Stimulated activated CD4-positive, alpha-beta T cell treated with anti-CD3 and anti-CD28 coated beads, TNF-alpha, amount 100 ng/mL, for 48 hours (primary cell): ENCODE data around the gene LGMN.

Source experiments
- DNase-seq, 3 donors: peaks; one replicate each; pipeline ENCODE4 v3.0.0-alpha.2; 2020; ENCODE audit warnings: low read depth in 3 of 3

LGMN gene

DNA sequence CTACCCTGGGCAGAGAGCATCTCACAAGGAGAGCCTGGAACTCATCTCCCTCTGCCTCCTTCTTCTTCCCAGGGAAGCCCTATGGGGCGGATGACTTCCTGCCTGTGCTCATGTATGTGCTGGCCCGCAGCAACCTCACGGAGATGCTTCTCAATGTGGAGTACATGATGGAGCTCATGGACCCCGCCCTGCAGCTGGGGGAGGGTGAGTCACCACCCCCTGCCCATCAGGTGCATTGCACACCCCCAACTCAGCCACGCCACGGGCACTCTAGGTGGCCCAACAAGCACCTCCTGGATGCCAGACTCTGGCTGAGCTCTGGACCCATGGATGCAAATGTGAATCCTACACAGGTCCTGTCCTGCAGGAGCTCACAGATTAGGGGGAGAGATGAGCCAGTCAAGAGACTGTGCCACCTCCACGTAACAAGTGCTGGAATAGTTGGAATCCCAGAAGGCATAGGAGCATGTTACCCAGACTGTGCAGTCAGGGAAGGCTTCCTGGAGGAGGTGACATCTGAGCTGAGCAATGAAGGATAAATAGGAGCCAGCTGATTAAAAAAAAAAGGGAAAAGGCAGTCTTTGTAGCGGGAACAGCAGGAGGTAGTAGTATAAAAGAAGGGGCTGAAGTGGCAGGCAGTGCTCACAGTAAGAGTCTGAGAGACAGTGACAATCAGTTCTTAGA lies 71.9 kb downstream of the LGMN start:
- no peak for DNase-seq

DNA sequence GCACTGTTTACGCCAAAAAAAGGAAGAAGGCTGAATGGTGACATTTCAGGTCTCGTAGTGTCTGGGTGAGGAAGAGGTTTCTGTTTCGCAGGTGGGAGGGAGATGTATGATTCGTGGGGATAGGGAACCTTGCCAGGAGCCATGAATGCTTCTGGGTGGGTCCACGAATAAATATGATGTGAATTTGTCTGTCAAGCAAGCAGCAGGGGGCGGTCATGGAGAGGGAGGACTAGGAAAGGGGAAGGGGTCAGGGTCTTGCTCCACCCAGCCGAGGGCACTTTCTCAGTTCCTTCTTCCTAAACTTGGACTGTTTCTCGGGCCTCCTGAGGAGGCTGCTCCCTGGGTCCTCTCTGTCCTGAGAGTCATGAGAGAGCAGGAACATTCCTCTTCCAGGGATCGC lies 72.5 kb downstream of the LGMN start:
- DNase-seq: no peak

DNA sequence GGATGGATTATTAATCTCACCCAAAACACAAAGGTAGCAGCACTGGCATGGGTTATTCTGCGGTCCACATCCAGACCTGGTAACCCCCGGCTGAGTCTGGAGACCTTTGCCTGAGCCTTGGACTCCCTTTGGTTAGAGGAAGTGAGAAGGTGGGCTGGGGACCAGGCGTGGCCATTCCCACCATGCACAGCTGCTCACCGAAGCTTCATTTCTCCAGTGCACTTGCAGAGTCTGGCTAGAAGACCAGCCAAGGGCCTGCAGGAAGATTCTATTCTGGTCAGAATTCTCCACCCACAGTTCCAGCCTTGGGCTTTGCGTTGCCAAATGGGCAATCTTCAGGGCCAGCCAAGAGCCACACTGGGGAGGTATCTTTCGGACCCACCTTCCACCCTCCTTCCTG lies 73.0 kb downstream of the LGMN start:
- DNase-seq: no peak

DNA sequence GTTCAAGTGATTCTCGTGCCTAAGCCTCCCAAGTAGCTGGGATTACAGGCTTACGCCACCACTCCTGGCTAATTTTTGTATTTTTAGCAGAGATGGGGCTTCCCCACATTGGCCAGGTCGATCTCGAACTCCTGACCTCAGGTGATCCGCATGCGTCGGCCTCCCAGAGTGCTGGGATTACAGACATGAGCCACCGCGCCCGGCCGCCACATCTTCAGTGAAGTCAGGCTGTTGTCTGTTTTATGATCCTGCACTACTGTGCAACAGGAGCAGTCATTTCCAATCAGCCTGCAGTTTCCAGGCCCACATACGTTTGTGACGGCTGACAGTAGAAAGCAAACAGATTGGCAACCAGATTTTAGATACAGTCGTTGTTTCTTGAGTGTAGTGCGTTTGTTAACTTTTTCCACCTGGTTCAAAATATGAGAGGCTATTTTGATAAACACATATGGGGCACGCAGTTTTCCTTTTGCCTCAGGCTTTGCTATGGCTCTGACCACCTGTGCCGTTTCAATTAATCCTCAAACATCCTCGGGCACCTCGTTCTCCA lies 74.8 kb downstream of the LGMN start:
- DNase-seq: no peak

DNA sequence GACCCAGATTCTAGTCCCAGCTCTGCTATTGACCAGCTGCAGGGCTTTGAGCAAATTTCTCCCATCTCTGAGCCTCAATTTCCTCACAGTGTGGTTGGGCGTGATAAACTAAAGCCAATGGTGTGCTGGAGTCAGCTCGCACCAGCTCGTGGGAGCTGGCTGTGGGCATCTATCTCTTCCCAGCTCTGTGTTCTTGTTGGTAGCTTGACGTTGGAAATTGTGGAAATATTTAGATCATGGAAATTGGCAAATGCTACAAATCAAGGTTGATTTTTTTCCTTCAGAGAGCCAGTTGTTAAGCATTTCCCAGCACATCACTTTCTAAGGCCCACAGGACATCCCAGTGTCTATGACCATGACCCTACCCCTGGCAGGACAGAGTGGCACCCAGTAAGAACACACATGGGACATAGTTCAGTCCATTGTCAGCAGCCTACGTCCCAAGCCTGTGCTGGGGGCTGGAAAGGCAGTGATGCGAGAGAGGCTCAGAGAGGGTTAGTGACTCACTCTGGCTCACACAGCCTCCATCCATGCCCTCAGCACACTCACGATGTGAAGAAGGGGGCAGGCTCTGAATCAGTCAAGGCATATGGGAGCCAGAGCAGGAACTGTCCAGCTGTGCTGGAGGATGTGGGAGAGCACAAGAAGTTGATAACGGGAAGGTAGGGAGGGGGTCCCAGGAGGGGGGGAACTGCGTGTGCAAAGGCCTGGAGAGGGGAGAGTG lies 77.6 kb downstream of the LGMN start:
- DNase-seq: no peak

DNA sequence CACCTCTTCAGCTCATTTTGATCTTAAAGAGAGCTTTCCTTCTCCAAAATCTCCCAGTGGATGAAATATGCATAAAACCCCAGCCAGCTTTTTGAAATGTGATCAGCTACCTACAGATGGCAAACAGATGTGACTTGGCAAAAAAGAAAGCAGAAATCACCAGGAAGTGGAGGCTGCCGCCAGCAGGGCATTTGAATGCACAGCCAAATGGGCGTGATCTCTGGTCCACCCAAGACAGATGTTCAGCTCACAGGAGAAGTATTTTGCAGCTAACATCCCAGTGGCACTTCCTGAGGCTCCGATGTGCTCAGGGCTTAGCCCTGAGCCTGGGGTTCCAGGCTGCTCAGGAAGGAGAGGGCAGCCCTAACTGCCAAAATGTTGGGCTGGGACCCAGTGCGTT lies 78.3 kb downstream of the LGMN start:
- DNase-seq: no peak

DNA sequence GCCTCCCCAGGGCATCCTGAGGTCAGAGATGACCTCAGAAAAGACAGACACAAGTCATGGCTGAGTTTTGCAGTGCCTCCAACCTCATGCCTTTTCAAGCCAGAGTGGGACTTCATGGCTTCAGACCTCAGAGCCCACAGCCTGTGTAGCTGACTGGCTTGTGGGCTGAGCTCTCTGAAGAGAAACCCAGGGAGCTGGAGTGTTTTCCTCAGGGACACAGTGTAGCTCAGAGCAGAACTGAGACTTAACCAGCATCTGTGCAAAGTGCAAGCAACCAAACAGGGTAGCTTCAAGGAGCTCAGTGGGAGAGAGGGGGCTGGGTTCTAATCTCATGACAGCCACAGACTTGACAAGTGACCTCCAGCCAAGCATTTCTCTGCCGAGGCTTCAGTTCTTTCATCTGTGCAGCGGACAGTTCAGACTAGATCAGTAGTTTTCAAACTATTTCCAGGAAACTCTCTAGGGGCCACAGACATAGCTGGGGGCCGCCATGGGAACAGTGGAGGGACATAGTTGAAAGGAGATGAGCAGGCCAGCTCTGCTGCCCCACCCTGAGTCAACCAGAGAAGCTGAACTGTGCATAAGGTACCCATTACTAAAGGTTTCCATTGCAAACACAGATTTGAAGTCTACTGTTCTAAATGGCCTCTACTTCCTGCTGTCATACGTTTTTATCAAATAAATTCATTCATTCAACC lies 80.0 kb downstream of the LGMN start:
- no peak for DNase-seq

DNA sequence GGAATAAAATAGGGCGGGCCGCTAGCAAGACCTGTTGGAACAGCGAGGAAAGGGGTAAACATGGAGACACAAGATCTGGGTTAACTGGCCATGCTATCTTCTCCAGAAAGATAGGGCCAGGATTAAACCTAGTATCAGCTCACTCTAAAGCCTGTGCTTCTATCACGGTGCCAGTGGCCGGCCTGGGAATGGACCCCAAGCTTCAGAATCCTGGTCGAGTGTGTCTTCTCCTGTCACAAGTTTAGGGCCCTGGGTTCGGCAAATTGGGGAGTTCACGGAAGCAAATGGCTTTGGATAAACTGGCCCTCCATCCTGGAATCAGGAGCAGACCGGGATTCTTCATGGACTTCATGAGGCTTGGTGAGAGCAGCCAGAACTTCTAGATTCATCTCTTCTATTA lies 82.2 kb downstream of the LGMN start:
- DNase-seq: no peak

DNA sequence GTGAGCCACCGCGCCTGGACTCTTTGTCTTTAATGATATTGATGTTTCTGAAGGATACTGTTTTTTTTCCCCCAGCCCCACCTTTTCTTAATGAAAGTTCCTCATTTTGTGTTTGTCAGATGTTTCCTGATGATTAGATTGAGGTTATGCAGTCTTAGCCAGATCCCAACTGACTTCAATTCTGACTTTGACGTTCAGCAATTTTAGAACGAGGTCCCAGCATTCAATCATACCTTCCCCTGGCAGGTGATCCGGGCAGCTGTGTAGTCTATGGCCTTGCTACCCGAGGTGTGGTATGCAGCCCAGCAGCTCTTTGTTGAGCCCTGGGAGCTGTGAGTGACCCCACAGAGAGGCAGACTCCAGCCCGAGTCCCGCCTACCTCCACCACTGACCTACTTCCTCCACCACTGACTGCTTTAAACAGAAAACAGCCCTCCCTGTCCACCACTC lies 82.7 kb downstream of the LGMN start:
- DNase-seq: no peak

DNA sequence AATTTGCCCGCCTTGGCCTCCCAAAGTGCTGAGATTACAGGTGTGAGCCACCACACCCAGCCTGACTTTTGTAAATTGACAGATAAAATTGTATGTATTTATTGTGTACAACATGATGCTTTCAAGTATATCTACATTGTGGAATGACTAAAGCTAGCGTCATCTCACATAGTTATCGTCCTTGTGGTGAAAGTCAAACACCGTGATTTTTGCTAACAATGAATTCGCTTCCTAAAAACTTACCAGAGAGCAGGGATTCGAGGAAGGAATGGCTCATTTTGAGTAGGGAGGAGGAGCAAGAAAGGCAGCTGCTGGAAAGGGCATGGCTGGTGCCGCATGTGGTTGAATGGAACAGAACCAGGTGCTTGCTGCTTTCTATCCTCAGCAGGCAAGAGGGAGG lies 85.4 kb downstream of the LGMN start:
- no peak for DNase-seq

DNA sequence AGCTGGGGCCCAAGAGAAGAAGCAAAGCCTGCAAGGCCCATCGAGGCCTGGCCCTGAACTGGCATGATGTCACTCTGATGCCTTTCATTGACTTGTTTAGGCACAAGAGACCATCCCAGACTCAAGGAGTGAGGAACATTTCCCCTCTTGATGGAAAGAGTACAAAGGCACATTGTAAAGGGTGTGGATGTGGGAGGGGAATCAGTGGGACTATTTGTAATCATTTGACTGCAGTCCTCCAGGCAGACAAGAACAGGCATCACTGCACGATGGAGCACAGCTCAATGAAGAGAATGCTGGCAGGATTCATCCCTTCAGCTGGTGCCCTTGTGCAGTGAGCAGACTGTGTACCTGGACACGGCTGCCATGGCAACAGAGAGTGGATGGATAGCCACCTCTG lies 87.9 kb downstream of the LGMN start:
- no peak for DNase-seq

DNA sequence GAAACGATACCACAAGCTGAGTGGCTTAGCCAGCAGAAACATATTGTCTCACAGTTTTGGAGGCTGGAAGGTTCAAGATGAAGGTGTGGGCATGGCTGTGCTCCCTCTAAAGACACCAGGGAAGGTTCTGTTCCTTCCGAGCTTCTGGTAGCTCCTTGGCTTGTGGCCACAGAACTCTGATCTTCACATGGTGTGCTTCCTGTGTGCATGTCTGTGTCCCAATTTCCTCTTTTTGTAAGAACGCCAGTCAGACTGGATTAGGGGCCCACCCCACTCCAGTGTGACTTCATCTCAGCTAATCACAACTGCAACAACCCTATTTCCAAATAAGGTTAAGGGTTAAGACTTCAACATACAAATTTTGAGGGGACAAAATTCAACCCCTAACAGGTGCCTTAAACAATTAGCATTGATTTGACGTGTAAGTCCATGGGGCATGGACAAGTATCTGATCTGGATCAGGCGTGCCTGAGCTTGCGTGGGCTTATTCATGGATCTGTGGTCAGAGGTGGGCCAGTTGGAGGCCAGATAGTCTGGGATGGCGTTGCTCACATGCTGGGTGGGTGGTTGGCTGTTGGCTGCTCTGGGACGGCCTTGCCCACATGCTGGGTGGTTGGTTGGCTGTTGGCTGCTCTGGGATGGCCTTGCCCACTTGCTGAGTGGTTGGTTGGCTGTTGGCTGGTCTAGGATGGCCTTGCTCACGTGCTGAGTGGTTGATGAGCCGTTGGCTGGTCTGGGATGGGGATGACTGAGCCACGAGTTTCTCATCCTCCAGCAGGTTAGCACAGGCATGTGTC lies 88.5 kb downstream of the LGMN start:
- no peak for DNase-seq

DNA sequence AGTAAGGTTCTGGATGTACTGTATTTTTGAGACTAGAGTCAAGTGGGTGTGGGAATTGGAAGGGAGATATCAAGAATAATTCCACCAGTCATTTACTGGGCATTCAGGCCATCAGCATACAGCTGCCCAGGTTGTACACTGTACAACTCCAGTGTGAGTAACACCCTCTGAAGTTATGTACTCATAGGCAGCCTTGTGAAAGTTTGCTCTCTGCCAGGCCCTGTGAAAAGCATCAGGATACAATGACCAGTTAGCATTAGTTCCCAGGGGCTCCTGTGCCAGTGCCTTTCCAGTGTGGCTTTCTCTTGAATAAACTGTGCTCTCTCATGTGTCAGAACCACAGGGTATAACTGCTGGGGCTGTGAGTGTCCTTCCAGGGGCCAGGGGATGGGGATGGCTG lies 89.7 kb downstream of the LGMN start:
- no peak for DNase-seq

DNA sequence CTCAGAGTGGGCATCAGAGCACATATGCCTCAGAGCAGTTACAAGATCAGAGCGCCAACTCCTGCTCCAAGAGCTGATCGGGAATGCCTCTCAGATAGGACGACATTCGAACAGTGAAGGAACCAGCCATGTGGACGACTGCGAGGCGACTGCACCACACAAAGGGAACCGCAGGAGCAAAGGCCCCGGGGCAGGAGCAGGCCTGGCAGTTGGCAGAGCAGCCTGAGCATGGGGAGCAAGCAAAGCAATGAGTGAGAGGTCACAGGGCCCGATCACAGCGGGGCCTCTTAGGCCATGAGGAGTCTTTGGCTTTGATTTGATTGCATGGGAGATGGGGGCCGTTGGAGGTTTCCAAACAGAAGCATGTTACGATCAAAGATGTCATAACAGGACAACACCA lies 90.3 kb downstream of the LGMN start:
- no peak for DNase-seq

DNA sequence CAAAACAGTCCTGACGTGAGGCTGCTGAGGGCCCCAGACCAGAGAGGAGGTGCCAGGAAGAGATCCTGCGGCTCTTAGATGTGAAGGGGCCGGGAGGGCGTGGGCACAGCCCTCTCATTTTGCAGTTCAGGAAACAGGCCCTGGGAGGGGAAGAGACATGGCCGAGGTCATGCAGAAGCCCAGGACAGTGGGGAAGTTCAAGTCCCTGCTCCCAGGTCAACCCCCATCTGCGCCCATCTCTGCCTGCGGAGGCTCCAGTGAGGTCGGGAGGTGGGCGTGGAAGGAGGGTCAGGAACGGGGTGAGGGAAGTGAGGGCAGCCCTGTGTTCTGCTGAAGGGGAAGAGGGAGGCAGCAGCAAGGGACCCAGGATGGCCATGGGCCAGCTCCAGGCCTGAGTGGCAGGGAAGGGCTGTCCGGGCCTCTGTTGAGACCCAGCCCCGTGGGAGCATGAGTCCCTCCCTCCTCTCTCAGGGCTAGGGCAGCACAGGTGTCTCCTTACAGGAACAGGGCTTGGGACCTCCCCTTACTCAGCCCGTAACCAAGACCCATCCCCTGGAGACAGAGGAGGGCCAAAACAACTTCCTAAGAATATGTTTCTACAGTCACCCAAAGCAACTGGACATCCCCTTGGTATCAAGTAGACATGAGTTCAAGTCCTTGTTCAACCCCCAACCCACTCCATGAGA lies 90.8 kb downstream of the LGMN start:
- no peak for DNase-seq

DNA sequence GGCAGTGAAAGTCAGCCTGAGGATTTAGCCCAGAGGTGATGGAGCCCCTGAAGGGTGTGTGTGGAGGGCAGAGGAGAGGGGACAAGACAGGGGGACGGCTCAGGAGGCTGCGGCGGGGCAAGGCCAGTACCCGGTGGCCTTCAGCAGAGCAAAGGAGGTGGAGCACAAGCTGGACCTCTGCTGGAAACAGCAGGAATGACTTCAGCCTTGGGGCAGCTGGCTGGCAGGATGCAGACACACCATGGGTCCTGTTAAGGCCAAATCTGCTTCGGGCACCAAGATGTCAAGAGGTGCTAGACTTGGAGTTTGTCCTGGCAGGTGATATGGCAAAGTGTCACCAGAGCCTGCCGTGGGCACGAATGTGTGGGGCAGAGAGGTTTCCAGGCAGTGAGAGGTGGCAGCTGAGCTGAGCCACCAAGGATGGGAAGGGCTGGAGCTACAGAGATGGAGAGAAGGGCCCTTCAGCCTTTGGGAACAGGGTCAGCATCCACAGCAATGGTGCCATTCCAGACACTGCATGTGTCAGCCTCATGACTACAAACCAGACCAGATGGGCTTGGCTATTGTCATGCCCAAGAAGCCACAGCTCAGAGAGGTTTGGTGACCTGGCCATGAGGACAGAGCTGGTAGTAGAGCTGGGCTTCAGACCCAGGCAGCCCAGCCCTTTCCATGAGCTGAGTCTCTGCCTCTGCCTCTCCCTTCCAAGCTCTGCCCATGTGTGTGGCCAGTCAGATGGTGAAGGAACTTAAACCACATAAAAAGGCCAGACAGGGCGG lies 91.9 kb downstream of the LGMN start:
- no peak for DNase-seq

DNA sequence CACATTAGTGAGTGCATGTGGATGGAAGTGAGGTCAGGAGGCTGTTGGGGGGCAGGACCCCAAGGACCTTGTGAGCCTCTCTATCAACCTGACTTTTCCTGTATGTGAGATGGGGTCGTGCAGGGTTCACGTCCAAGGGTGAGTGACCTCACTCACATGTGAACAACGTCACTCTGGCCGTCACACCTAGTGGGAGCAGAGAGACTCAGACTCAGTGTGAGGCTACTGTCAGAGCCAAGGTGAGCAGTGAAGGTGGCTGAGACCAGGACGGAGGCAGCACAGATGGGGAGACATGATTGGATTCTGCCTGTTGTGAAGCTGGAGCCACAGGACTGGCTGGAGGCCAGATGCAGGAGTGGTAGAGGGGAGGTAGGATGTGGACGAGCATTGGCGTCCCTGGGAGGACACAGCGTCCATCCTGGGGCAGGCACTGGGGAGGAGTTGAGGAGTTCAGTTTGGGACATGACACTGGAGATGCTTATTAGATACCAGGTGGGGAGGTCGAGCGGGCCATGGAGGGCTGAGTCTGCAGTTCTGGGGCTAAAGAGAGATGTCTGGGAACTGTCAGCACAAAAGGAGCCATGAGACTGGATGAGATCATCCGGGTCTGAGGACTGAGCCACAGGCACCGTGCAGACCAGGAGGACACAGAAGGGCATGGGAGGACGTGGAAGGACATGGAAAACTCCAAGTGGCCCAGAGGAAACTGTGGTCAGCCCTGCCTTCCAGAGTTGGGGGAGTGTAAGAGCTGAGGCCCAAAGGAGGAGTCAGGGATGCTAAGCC lies 92.8 kb downstream of the LGMN start:
- DNase-seq: no peak

DNA sequence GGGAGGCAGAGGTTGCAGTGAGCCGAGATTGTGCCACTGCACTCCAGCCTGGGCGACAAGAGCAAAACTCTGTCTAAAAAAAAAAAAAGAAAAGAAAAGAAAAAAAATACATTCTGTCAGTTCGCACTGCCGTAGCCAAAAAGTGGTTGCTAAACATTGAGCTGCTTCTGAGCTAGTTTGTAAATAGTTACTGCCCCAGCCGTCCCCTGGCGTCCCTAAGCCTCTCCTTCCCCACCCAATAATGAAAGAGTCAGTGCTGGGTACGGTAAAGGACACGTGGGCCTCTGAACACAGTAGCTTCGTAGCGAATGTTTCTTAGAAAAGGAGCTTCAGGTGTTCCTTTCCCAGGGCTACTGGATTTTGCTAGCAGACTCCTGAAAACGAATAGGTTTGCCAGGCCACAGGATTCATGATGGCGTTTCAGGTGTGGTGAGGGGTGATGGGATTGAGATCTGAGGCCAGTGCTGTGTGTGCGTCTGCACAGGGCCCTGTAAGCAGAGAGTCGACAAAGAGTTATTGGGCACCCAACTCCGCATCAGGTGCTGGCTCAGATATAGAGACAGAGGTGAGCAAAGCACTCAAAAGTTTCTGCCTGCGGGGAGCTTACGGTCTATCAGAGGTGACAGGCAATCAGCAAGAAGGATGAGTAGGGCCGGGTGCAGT lies 94.1 kb downstream of the LGMN start:
- no peak for DNase-seq
